HG03103 (cell line): Measurements from ENCODE around the gene TFDP2.
"Not testable (repeated sequence)": the region's sequence is repeated elsewhere in the genome, so short reads cannot be mapped to it uniquely, and the experiment has no call there.

ENCODE experiments used
- ATAC-seq: cut with Tn5 transposase; IDR thresholded peaks from one replicate; pipeline ENCODE4 v1.9.1; 2021; ENCODE audit warnings: low read depth; ENCODE audit not compliant: unreplicated experiment

Gene TFDP2

GRCh38 chr3:142148792-142149672 lies at the start of gene TFDP2:
TFDP2 (minus strand) TSS chr3:142149544; CDS start chr3:142101749, 47,795 bp downstream.
- peak; percentile 99 for ATAC-seq

GRCh38 chr3:142188846-142189245 lies 39.5 kb upstream of the TFDP2 start:
- ATAC-seq: no peak

- no peak for ATAC-seq
Measured at GRCh38 chr3:142180761-142181362, 31.5 kb upstream of the TFDP2 start.

GRCh38 chr3:142175478-142175877 lies 26.1 kb upstream of the TFDP2 start:
- no peak for ATAC-seq

GRCh38 chr3:142174559-142174958 lies 25.2 kb upstream of the TFDP2 start:
- ATAC-seq: no peak

- ATAC-seq: no peak
Measured at GRCh38 chr3:142168514-142168913, 19.2 kb upstream of the TFDP2 start.

- no peak for ATAC-seq
Measured at GRCh38 chr3:142165194-142165593, 15.8 kb upstream of the TFDP2 start.

GRCh38 chr3:142159083-142159740 lies 9.9 kb upstream of the TFDP2 start:
- ATAC-seq: no peak

GRCh38 chr3:142154186-142154585 lies 4.8 kb upstream of the TFDP2 start:
- no peak for ATAC-seq

GRCh38 chr3:142152384-142152783 lies 3.0 kb upstream of the TFDP2 start:
- no peak for ATAC-seq

GRCh38 chr3:142151828-142152227 lies 2.5 kb upstream of the TFDP2 start:
- no peak for ATAC-seq

GRCh38 chr3:142151240-142151639 lies 1.9 kb upstream of the TFDP2 start:
- ATAC-seq: no peak

GRCh38 chr3:142150271-142150670 lies 927 bp upstream of the TFDP2 start:
- ATAC-seq: no peak

GRCh38 chr3:142149673-142149992 lies 289 bp upstream of the TFDP2 start:
- ATAC-seq: no peak

GRCh38 chr3:142148044-142148791 lies 1.1 kb downstream of the TFDP2 start:
- no peak for ATAC-seq

GRCh38 chr3:142144587-142144986 lies 4.8 kb downstream of the TFDP2 start:
- ATAC-seq: not testable (repeated sequence)

GRCh38 chr3:142140608-142141285 lies 8.6 kb downstream of the TFDP2 start:
- ATAC-seq: not testable (repeated sequence)

GRCh38 chr3:142137089-142137488 lies 12.3 kb downstream of the TFDP2 start:
- not testable (repeated sequence) for ATAC-seq

- no peak for ATAC-seq
Measured at GRCh38 chr3:142134799-142135325, 14.5 kb downstream of the TFDP2 start.
